Activated CD8-positive, alpha-beta T cell treated with anti-CD3 and anti-CD28 coated beads for 36 hours (primary cell): ENCODE data around the gene EPS15. TPM values are rescaled to one million over a fixed set of nuclear protein-coding genes. Genes with fewer than 3 reads are reported as not detected.

Experiments used
- ATAC-seq: fragments of 200-7000 bp; cut with Tn5 transposase; one replicate; pipeline ENCODE4 v1.10.0; 2021; ENCODE audit warnings: mild to moderate bottlenecking, moderate library complexity
- CTCF ChIA-PET: fragments of 350-600 bp; sonication (Branson Sonifier 250); formaldehyde crosslinking; loops from one replicate; lab custom pipeline; 2021; ENCODE audit warnings: antibody characterized with exemption; lab: Charles Lee
- POLR2A ChIA-PET: fragments of 350-600 bp; sonication (Branson Sonifier 250); formaldehyde crosslinking; loops from one replicate; lab custom pipeline; 2021; ENCODE audit warnings: antibody characterized with exemption; lab: Charles Lee
- DNase-seq: peaks from one replicate; pipeline ENCODE4 v3.0.0-alpha.2; 2020
- H3K27ac Mint-ChIP-seq: one replicate; pipeline ENCODE4 v1.8.0; 2021; ENCODE audit warnings: mild to moderate bottlenecking, mixed read lengths
- H3K27me3 Mint-ChIP-seq: one replicate; pipeline ENCODE4 v1.8.0; 2021; ENCODE audit warnings: mixed read lengths
- H3K36me3 Mint-ChIP-seq: one replicate; pipeline ENCODE4 v1.8.0; 2021; ENCODE audit warnings: low read depth, mixed read lengths
- H3K4me1 Mint-ChIP-seq: one replicate; pipeline ENCODE4 v1.8.0; 2021; ENCODE audit warnings: low read depth, mixed read lengths
- H3K4me3 Mint-ChIP-seq: one replicate; pipeline ENCODE4 v1.8.0; 2021; ENCODE audit warnings: mild to moderate bottlenecking, moderate library complexity, mixed read lengths
- H3K9me3 Mint-ChIP-seq: one replicate; pipeline ENCODE4 v1.8.0; 2021; ENCODE audit warnings: mixed read lengths
- intact Hi-C: fragments of 100-400 bp; cut with micrococcal nuclease; formaldehyde crosslinking; loops from one replicate; pipeline ENCODE4 v1.10.0; 2022
- total RNA-seq, 2 experiments: library from RNA; stranded (reverse); gene quantifications; one replicate each; pipeline ENCODE4 v1.2.3, GENCODE V29; 2021
- TF ChIP-seq, protein P1 (sequence below): fragments of 200-600 bp; IDR thresholded peaks from one replicate; pipeline ENCODE4 v1.8.0; 2022; ENCODE audit warnings: antibody characterized with exemption, mild to moderate bottlenecking

EPS15 gene
- total RNA-seq, 2 experiments from 2014 or later: 56.6 to 63.6 TPM

DNA sequence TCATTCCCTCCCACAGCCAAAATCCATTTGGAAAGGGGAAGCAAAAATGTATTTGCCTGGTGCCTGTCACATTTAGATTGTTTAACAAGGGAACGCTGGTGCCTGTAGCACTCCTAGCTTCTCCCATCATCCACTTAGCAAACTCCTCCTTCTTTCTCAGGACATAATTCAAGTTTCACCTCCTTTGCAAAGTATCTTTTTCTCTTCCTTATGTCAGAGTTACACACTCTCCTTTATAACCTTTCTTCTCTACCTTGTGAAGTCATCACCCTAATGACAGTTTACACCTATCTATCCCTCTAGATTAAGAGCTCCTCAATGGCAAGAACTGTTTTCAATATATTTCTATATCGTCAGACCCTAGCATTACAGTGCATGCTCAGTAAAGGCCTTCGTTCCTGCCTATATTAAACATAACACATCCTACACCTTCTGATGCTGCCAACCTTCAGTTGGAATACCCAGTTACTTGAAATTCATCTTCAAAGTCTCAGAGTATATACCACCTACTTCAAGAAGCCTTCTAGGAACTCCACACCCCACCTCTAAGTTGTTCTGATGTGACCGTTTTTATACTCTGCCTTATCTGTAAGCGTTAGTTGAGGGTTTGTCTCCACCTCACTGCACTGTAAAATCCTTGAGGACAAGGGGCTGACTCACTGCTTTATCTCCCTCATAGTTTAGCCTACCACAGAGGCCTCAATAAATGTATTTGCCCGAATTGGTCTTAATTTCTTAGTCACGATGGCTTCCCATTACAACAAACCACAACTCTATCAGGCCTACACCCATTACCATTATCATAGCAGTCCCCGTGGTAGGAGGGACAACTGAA, 1.0 kb upstream of the EPS15 start:
- Mint-ChIP-seq H3K4me1 (peaks cover 40% of the 10 kb centered on the region), H3K27ac (peak overlapping the region; percentile 61), H3K4me3 (peak overlapping the region; percentile 68), H3K36me3 (peaks cover 3% of the 10 kb centered on the region), H3K27me3 (no peaks in the 10 kb centered on the region), H3K9me3 (no peaks in the 10 kb centered on the region)
- TF ChIP-seq, protein P1, sequence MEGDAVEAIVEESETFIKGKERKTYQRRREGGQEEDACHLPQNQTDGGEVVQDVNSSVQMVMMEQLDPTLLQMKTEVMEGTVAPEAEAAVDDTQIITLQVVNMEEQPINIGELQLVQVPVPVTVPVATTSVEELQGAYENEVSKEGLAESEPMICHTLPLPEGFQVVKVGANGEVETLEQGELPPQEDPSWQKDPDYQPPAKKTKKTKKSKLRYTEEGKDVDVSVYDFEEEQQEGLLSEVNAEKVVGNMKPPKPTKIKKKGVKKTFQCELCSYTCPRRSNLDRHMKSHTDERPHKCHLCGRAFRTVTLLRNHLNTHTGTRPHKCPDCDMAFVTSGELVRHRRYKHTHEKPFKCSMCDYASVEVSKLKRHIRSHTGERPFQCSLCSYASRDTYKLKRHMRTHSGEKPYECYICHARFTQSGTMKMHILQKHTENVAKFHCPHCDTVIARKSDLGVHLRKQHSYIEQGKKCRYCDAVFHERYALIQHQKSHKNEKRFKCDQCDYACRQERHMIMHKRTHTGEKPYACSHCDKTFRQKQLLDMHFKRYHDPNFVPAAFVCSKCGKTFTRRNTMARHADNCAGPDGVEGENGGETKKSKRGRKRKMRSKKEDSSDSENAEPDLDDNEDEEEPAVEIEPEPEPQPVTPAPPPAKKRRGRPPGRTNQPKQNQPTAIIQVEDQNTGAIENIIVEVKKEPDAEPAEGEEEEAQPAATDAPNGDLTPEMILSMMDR: no peak
- DNase-seq (no peak), ATAC-seq (no peak)
- intact Hi-C loops: no loop called here
- ChIA-PET CTCF (interaction anchor here (0.6 to 1.5 kb wide), 5 partner anchors 15 to 249 kb away, joined by 3 to 7 read pairs (median 3); no protein-coding TSS in a partner anchor), POLR2A (interaction anchor here (1.2 to 1.9 kb wide), 5 partner anchors 11 to 104 kb away, joined by 3 to 6 read pairs (median 4); no protein-coding TSS in a partner anchor)

DNA sequence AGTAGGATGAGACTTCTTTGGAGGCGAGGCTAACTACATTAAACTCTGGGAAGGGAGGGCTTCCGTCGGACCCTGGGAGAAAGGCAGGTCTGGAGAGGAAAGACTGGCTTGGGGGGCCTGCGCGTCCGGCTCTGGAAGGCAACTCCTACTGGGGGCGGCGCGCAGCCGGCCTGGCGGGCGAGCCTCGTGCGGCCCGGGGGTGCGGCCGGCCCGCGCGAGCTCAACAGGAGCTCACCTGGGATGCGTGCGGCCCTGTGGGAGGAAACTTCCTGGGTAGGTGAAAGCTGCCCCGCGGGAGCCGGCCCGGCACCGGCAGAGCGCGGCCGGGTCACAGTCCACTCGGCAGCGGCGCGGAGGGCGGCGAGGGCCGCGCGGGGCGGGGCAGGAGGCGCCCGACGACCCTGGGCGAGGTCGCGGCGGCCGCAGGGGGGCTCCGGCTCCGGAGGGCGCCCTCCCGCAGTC, 449 bp downstream of the EPS15 start:
- Mint-ChIP-seq H3K27ac (peak overlapping the region; percentile 89), H3K4me3 (peak overlapping the region; percentile 89), H3K9me3 (no peaks in the 10 kb centered on the region), H3K36me3 (peaks cover 3% of the 10 kb centered on the region), H3K27me3 (no peaks in the 10 kb centered on the region), H3K4me1 (peaks cover 50% of the 10 kb centered on the region)
- TF ChIP-seq, protein P1: no peak
- ATAC-seq (peak; percentile 35), DNase-seq (peak; percentile 62)
- ChIA-PET CTCF (interaction anchor here (1.2 to 1.4 kb wide), 3 partner anchors 17 to 74 kb away, joined by 3 to 7 read pairs (median 3); no protein-coding TSS in a partner anchor), POLR2A (interaction anchor here (0.7 to 4.3 kb wide), 11 partner anchors 10 to 106 kb away, joined by 3 to 28 read pairs (median 3); no protein-coding TSS in a partner anchor)
- intact Hi-C loops: no loop called here

DNA sequence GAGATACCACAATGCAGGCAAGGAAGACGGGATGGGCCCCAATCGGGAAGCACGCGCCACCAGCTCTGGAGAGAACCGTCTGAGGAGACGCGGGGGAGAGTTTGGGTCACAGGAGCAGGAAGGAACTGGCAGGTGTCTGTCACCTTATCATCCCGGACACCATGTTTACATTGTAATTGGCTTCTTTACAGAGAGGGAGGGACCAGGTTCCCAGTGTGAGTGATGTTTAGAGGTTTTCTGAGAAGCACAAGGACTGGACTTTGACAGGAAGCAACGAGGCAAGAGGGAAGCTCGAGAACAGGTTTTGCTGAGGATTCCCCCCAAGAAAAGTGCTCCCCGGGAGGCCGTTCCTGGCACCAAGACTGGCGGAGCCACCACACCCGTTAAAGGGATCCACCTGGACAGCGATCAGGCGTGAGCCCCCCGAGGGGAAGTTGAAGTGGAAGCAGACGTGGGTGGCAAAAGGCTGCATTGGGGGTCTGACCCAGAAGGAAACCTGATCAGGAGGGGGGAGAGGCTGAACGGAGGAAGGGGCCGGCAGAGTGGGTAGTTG, 957 bp downstream of the EPS15 start:
- Mint-ChIP-seq H3K9me3 (no peaks in the 10 kb centered on the region), H3K27ac (peak overlapping the region; percentile 89), H3K4me1 (peaks cover 51% of the 10 kb centered on the region), H3K27me3 (no peaks in the 10 kb centered on the region), H3K4me3 (peak overlapping the region; percentile 89), H3K36me3 (peaks cover 3% of the 10 kb centered on the region)
- peak; percentile 50 for ATAC-seq
- DNase-seq: peak; percentile 48
- intact Hi-C loops: no loop called here
- ChIA-PET POLR2A (interaction anchor here (0.7 to 4.3 kb wide), 7 partner anchors 9 to 96 kb away, joined by 3 to 28 read pairs (median 3); no protein-coding TSS in a partner anchor), CTCF (interaction anchor here (1.2 to 1.3 kb wide), 2 partner anchors 51 to 73 kb away, joined by 3 read pairs; no protein-coding TSS in a partner anchor)
- TF ChIP-seq, protein P1: no peak

DNA sequence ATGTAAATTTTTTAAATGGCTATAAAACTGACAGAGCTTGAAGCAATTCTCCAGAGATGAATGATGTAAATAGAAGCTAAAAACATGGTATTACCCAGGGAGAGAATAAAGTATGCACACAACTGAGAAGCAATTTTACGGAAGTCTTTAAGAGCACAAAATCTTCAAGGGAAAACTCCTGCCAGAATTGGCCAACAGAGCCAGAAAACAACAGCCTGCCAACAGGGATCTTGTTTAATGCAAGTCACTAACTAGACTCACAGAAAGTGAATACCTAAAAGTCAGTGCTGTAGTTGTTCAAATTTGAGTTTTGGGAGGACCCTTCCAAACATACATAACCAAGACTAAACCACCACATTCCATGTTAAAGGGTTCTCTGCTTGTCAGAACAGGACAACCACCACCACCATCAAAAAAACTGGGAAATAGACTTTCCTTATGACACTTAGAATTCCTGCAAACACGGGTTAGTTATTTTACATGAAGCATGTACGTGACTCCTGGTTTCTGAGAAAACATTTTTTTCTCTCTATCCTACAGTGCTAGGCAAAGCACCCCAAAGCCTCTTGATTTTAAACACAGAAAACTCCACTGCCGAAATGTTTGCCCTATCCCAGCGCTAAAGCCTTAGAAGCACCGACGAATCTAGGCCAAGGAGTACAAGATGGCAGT, 1.6 kb downstream of the EPS15 start:
- intact Hi-C loops: no loop called here
- TF ChIP-seq, protein P1: no peak
- CTCF ChIA-PET: no interaction called here
- Mint-ChIP-seq H3K36me3 (peaks cover 3% of the 10 kb centered on the region), H3K9me3 (no peaks in the 10 kb centered on the region), H3K27ac (peak overlapping the region; percentile 89), H3K4me1 (peaks cover 57% of the 10 kb centered on the region), H3K4me3 (peak overlapping the region; percentile 89), H3K27me3 (no peaks in the 10 kb centered on the region)
- DNase-seq (no peak), ATAC-seq (no peak)
- POLR2A ChIA-PET: interaction anchor here (1.4 to 4.3 kb wide), 2 partner anchors 12 to 76 kb away, joined by 3 to 28 read pairs; no protein-coding TSS in a partner anchor
